ENCODE results near the gene SGO2. TPM values are rescaled to one million over a fixed set of nuclear protein-coding genes. Genes with fewer than 3 reads are reported as not detected.

SGO2 gene
- total and polyA plus RNA-seq, 2 of the 13 experiments (the other 11 are each of a cell fraction or from before 2014, with no cell fraction given), result 5.1 to 16.2 TPM

DNA sequence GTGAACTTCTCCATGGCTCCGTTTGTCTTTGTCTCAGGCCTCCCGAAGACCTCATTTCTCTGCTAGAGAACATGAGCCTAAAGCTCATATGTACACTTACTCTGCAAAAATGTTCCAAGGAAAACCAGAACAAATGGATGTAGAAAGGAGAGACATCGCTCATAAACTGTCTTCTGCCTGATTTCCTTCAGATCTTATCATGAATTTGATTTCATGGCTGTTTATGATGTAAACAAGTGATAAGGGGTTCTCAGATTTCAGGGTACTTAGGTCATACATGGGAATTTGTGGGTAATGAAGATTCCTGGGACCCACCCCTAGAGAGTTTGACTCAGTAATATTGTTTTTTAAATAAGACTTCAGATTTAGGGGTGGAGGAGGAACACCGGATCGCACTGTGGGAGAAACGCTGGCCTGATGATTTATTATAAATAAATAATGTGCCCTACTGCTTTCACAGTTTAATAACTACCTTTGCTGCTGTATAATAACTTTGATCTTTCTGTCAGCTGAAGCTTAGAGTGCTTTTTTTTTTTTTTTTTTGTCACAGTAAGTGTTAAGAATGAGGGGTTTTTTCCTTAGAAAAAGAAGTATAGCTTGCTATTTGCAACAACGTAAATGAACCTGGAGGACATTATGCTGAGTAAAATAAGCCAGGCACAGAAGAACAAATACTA, 74.7 kb downstream of the SGO2 start:
- ATAC-seq, result no peak
- Histone ChIP-seq H3K4me1 (ENCODE audit: insufficient read depth, low read length) (peaks cover 38% of the 10 kb centered on the region), H4K20me1 (ENCODE audit: insufficient read depth, low read length) (no peaks in the 10 kb centered on the region), H3K9ac (ENCODE audit: insufficient read depth, low read depth, low read length) (no peak overlapping the region), H3K36me3 (replicated peaks in 1 of 2; ENCODE audit: control insufficient read depth in 1 of 2, insufficient read depth in 2 of 2, low read length in 2 of 2) (no peaks in the 10 kb centered on the region), H3K27me3 (ENCODE audit: control insufficient read depth in 1 of 2, insufficient read depth in 2 of 2, low read length in 2 of 2) (no peaks in the 10 kb centered on the region), H2AFZ (ENCODE audit: low read length) (no peak overlapping the region), H3K79me2 (ENCODE audit: insufficient read depth, low read length) (no peaks in the 10 kb centered on the region), H3K4me3 (replicated peaks in 1 of 3; ENCODE audit: insufficient read depth in 1 of 3, low read depth in 2 of 3, low read length in 3 of 3) (no peak overlapping the region), H3K9me3 (ENCODE audit: low read length) (no peaks in the 10 kb centered on the region), H3K27ac (ENCODE audit: extremely low read length, insufficient read depth, low read length) (no peak overlapping the region), H3K4me2 (ENCODE audit: low read depth, low read length) (no peak overlapping the region)
- DNase-seq (ENCODE audit: low spot score), result no peak
- no peak for FAIRE-seq
- intact Hi-C loops (cut with micrococcal nuclease; ENCODE audit: unreplicated experiment), result no loop called here
- WGBS (ENCODE audit: low lambda C conversion rate), result 96% methylated on average over 7 of the region's 7 CpGs
- ChIA-PET CTCF (ENCODE audit: low intra/inter-chr PET ratio, low total read pairs) (no interaction called here), POLR2A (interaction anchor here (5.6 kb wide), 1 partner anchor 13 kb away, joined by 73 read pairs; the partner anchor contains the start of gene AOX1)
- TF ChIP-seq THAP11 (CRISPR knock-in tag; IDR thresholded peaks at IDR 0.05) (no peak), RAD21 (CRISPR knock-in tag; IDR thresholded peaks at IDR 0.05) (no peak), ZNF713 (CRISPR knock-in tag; IDR thresholded peaks at IDR 0.05) (no peak), RBAK (CRISPR knock-in tag; IDR thresholded peaks at IDR 0.05) (no peak), ZNF780A (CRISPR knock-in tag; IDR thresholded peaks at IDR 0.05) (no peak), SP5 (CRISPR knock-in tag; IDR thresholded peaks at IDR 0.05; ENCODE audit: borderline replicate concordance, low read depth) (no peak), ZNF616 (CRISPR knock-in tag; IDR thresholded peaks at IDR 0.05; ENCODE audit: low read depth) (no peak), ZNF83 (CRISPR knock-in tag; IDR thresholded peaks at IDR 0.05; ENCODE audit: borderline replicate concordance) (no peak), ZNF121 (CRISPR knock-in tag; IDR thresholded peaks at IDR 0.05) (no peak)
- TF ChIP-seq, protein P1, sequence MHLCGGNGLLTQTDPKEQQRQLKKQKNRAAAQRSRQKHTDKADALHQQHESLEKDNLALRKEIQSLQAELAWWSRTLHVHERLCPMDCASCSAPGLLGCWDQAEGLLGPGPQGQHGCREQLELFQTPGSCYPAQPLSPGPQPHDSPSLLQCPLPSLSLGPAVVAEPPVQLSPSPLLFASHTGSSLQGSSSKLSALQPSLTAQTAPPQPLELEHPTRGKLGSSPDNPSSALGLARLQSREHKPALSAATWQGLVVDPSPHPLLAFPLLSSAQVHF (CRISPR knock-in tag; IDR thresholded peaks at IDR 0.05), result no peak
- no TSS peak for BruUV-seq (replicated peaks)
- in situ Hi-C loops (cut with HindIII; ENCODE audit: extremely low pct_ligation_motif_present, low pct_unique_long_range_greater_than_20kb), result no loop called here

Measured in HepG2 (cell line).